AG09309 (cell line): ENCODE measurements around the gene TMEM18.

ENCODE experiments used
- DNase-seq: peaks from one replicate; pipeline ENCODE4 v3.0.0-alpha.2; 2010; ENCODE audit warnings: low read depth
- H3K4me3 ChIP-seq: 2 replicates; pipeline ENCODE4 v1.5.1; 2011; ENCODE audit warnings: mild to moderate bottlenecking, low read depth, low read length, moderate library complexity; ENCODE audit not compliant: control insufficient read depth
- TF ChIP-seq, protein P1 (sequence below): IDR thresholded peaks from 2 replicates; pipeline ENCODE4 v1.5.1; 2011; ENCODE audit warnings: mild to moderate bottlenecking, low read depth, low read length, inconsistent platforms; ENCODE audit not compliant: insufficient read depth, control insufficient read depth; ENCODE audit errors: missing control alignments

TMEM18 gene

DNA sequence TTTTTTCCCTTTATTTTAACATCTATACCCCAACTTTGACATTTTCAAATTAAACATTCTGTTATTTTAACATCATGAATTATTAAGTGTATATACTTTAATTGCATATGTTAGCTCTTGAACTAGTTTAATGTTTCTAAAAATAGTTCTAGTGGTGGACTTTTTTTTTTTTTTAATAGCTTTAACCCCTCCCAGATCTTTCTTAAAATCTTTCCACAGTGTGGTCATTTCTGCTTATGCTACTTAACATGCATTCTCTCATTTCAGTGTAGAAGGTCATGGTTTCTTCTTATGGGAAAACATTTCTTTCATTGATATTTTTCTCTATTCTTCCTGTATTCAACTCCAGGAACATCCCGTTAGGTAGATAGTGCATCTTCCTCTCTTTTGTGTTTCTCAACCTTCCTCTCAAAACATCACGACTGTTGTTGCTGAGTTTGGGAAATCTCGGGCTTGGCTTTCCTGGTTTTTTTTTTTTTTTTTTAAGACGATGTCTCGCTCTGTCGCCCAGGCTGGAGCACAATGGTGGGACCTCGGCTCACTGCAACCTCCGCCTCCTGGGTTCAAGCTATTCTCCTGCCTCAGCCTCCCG lies 849 bp upstream of the TMEM18 start:
- H3K4me3 ChIP-seq = peak overlapping the region; percentile 93
- no peak for DNase-seq
- TF ChIP-seq, protein P1, sequence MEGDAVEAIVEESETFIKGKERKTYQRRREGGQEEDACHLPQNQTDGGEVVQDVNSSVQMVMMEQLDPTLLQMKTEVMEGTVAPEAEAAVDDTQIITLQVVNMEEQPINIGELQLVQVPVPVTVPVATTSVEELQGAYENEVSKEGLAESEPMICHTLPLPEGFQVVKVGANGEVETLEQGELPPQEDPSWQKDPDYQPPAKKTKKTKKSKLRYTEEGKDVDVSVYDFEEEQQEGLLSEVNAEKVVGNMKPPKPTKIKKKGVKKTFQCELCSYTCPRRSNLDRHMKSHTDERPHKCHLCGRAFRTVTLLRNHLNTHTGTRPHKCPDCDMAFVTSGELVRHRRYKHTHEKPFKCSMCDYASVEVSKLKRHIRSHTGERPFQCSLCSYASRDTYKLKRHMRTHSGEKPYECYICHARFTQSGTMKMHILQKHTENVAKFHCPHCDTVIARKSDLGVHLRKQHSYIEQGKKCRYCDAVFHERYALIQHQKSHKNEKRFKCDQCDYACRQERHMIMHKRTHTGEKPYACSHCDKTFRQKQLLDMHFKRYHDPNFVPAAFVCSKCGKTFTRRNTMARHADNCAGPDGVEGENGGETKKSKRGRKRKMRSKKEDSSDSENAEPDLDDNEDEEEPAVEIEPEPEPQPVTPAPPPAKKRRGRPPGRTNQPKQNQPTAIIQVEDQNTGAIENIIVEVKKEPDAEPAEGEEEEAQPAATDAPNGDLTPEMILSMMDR = no peak

DNA sequence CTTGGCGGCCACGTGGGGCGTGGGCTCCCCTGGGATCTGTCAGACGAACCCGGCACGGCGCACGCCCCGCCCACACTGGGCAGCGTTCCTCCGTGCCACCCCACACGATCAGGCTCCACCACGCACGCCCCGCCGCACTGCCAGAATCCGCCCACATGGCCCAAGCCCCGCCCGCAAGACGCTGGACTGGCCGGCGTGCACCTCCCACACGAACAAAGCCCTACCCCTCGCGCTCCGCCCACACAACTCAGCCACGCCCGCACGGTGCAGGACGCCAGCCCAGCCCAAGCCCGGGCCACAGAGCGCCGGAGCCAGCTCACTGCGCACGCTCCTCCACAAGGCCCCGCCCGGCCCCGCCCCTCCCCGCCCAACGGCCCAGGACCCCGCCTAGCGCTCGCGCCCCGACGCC lies 555 bp downstream of the TMEM18 start:
- H3K4me3 ChIP-seq = peak overlapping the region; percentile 72
- TF ChIP-seq, protein P1 = no peak
- DNase-seq = peak; percentile 94

DNA sequence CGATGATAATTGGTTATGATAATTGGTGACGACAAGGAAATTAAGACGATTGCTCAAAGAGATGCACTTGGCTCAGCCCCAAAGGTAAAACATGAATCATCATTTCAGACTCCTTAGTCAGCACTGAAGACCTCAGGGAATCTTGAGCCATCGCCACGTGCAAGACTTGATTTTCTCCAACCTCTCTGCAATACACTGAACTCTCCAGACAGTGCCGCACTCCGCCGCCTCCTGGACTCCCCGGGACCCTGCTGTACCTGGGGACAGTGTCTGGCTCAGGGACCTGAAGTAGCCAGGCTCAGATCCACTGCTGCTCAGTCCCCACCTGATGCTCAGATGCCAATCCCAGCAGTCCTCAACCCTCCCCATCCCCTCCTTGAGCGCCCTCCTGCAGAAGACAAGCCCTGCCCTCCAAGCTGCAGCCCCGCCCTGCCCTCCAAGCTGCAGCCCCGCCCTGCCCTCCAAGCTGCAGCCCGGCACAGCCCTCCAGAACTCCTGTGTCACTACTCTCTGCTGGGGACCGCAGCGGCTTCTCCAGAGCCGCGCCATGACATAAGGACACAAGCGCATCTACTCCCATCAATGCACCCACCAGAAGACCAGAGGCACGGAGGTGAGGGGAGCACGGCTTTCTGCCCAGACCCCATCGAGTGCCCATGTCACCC lies 1.1 kb downstream of the TMEM18 start:
- DNase-seq = peak; percentile 72
- TF ChIP-seq, protein P1 = peak; percentile 38
- H3K4me3 ChIP-seq = peak overlapping the region; percentile 72

DNA sequence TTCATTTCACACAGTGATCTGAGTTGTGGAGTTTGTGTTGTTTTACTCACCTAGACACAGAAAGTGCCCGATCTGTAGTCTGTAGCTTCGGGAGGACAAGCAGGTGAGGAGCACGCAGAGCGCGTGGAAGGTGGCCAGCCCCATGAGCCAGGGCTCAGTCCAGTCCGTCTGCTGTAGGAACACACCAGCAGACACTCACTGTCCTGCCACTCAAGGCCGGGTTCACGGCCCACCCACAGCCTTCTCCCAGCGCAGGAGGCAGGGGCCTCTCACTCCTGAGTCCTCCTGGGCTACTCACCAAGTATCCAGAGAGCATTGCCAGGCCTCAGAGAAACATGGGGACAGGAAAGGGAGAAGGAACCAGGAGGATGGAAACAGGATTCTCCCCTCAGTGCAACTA lies 1.7 kb downstream of the TMEM18 start:
- no peak for DNase-seq
- no peak overlapping the region for H3K4me3 ChIP-seq
- TF ChIP-seq, protein P1 = no peak

DNA sequence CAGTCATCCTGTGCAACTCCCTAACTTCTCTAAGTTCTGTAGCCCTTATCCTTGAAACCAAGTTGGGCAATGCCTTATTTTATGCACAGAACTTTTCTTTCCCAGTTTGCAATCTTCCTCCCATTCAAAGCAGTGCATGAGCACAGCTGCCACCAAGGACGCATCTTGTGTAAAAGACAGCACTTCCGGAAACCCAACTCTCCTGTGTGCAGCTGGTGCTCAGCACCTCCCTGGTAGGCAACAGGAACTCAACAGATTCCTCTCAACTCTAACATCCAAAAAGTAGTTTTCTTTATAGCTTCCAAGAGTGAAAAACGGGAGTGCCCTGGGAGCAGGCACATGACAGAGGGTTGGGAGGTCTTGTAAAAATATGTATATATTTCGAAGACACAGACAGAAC lies 2.2 kb downstream of the TMEM18 start:
- no peak overlapping the region for H3K4me3 ChIP-seq
- TF ChIP-seq, protein P1 = no peak
- no peak for DNase-seq

DNA sequence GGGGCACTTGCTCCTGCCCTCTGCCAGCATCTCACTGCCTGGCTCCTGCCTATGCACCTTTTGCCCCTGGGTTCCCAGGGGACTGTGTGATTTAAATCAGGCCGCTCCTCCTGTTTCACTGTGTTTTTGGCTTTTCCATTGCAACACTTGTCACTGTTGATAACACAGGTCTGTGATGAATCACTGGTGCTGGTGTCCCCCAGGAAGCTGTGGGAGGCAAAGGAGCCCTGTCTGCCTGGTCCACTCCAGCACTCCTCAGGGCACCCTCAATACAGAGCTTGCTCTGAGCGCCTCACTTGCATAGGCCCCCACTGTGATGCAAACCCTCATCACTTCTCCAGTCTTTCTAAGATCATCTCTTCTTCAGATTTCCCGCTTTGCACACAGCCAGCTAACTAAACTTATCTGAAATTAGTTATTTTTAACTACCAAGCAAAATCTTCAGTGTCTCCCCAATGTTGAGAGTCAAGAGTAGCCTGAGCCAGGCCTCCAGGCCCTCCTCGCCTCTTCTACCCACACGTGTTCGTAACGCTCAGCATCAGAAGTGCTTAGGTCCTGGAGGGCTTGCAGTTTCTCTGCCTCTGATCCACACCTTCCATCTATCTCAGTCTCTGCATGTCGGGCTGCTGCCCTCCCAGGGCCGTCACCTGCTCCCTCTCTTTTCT lies 2.8 kb downstream of the TMEM18 start:
- no peak for DNase-seq
- TF ChIP-seq, protein P1 = no peak
- H3K4me3 ChIP-seq = no peak overlapping the region
